Measurements from ENCODE around the gene FAM124A. TPM values are rescaled to one million over a fixed set of nuclear protein-coding genes. Genes with fewer than 3 reads are reported as not detected.

Gene FAM124A
- total and polyA plus RNA-seq, 2 donors, result 1.9 to 5.9 TPM

DNA sequence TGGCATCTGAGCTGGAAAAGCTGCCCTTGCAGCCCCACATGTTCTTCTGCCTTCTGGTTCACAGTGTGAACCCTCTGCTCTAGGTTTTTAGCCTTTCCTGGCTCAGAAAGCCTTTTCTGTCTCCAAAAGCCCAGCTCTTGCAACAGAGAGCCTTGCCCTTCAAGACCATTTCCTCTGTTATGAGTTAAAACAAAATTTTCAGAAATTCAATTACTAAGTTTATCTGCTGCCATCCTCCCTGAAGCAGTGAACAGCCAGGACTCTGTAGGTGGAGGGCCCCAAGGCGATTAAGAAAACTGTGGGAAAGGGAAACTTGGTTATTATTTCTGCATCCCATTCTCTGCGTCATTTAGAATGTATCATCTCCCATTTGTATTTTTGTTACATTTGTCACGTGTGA is 18.8 kb downstream of the FAM124A start:
- Histone ChIP-seq H3K4me1 (ENCODE audit: insufficient read depth) (no peaks in the 10 kb centered on the region), H3K4me3 (ENCODE audit: low read depth, low read length) (no peak overlapping the region), H3K27ac (ENCODE audit: low read depth) (no peak overlapping the region), H3K36me3 (ENCODE audit: insufficient read depth) (no peaks in the 10 kb centered on the region)
- 91% methylated on average over 3 of the region's 3 CpGs for WGBS
- no peak for DNase-seq (ENCODE audit: extremely low spot score)

DNA sequence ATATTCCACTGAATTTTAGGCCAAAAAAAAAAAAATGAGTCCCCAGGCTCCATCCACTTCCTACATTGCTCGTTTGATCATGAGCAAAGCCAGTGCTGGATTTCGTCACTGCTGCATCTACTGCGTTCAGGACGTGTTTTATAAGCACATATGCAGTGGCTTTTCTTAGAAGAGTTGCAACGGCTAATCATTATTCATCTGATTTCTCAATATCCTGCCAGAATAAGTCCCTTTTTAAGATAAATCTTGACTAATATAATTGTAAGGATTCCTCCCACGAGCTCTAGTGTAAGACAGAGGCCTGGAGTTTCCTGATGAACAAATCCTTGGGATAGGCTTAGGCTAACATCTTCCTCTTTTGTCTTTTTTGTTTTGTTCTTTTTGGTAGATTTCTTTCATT is 19.5 kb downstream of the FAM124A start:
- 70% methylated on average over 6 of the region's 6 CpGs for WGBS
- Histone ChIP-seq H3K36me3 (ENCODE audit: insufficient read depth) (no peaks in the 10 kb centered on the region), H3K4me1 (ENCODE audit: insufficient read depth) (no peaks in the 10 kb centered on the region), H3K27ac (ENCODE audit: low read depth) (no peak overlapping the region), H3K4me3 (ENCODE audit: low read depth, low read length) (no peak overlapping the region)
- DNase-seq (ENCODE audit: extremely low spot score), result no peak

GRCh38 chr13:51243227-51243626 is 21.0 kb downstream of the FAM124A start:
- no peak overlapping the region for H3K4me3 ChIP-seq (ENCODE audit: low read depth, low read length)
- no peak for DNase-seq (ENCODE audit: extremely low spot score)
- H3K4me1 ChIP-seq (ENCODE audit: insufficient read depth), result no peaks in the 10 kb centered on the region
- 87% methylated on average over 4 of the region's 4 CpGs for WGBS
- H3K36me3 ChIP-seq (ENCODE audit: insufficient read depth), result no peaks in the 10 kb centered on the region
- H3K27ac ChIP-seq (ENCODE audit: low read depth), result no peak overlapping the region

- H3K4me1 ChIP-seq (ENCODE audit: insufficient read depth), result no peaks in the 10 kb centered on the region
- no peak overlapping the region for H3K4me3 ChIP-seq (ENCODE audit: low read depth, low read length)
- no peak overlapping the region for H3K27ac ChIP-seq (ENCODE audit: low read depth)
- H3K36me3 ChIP-seq (ENCODE audit: insufficient read depth), result no peaks in the 10 kb centered on the region
- DNase-seq (ENCODE audit: extremely low spot score), result no peak
- WGBS, result 80% methylated on average over 8 of the region's 8 CpGs
Measured at GRCh38 chr13:51243832-51244231, 21.6 kb downstream of the FAM124A start.

- H3K4me1 ChIP-seq (ENCODE audit: insufficient read depth), result no peaks in the 10 kb centered on the region
- no peak for DNase-seq (ENCODE audit: extremely low spot score)
- no peak overlapping the region for H3K4me3 ChIP-seq (ENCODE audit: low read depth, low read length)
- 77% methylated on average over 14 of the region's 14 CpGs for WGBS
- no peaks in the 10 kb centered on the region for H3K36me3 ChIP-seq (ENCODE audit: insufficient read depth)
- H3K27ac ChIP-seq (ENCODE audit: low read depth), result no peak overlapping the region
Measured at GRCh38 chr13:51244637-51245405, 22.6 kb downstream of the FAM124A start.

GRCh38 chr13:51245583-51245982 is 23.4 kb downstream of the FAM124A start:
- H3K4me3 ChIP-seq (ENCODE audit: low read depth, low read length), result no peak overlapping the region
- H3K36me3 ChIP-seq (ENCODE audit: insufficient read depth), result no peaks in the 10 kb centered on the region
- DNase-seq (ENCODE audit: extremely low spot score), result no peak
- no peak overlapping the region for H3K27ac ChIP-seq (ENCODE audit: low read depth)
- H3K4me1 ChIP-seq (ENCODE audit: insufficient read depth), result no peaks in the 10 kb centered on the region
- WGBS, result 93% methylated on average over 2 of the region's 2 CpGs

GRCh38 chr13:51246025-51246417 is 23.8 kb downstream of the FAM124A start:
- Histone ChIP-seq H3K36me3 (ENCODE audit: insufficient read depth) (no peaks in the 10 kb centered on the region), H3K4me3 (ENCODE audit: low read depth, low read length) (no peak overlapping the region), H3K4me1 (ENCODE audit: insufficient read depth) (no peaks in the 10 kb centered on the region), H3K27ac (ENCODE audit: low read depth) (no peak overlapping the region)
- 44% methylated on average over 4 of the region's 4 CpGs for WGBS
- no peak for DNase-seq (ENCODE audit: extremely low spot score)

- no peak for DNase-seq (ENCODE audit: extremely low spot score)
- Histone ChIP-seq H3K27ac (ENCODE audit: low read depth) (no peak overlapping the region), H3K4me3 (ENCODE audit: low read depth, low read length) (no peak overlapping the region), H3K4me1 (ENCODE audit: insufficient read depth) (no peaks in the 10 kb centered on the region), H3K36me3 (ENCODE audit: insufficient read depth) (no peaks in the 10 kb centered on the region)
- WGBS, result 41% methylated on average over 17 of the region's 17 CpGs
Measured at GRCh38 chr13:51246418-51247277, 24.4 kb downstream of the FAM124A start.

DNA sequence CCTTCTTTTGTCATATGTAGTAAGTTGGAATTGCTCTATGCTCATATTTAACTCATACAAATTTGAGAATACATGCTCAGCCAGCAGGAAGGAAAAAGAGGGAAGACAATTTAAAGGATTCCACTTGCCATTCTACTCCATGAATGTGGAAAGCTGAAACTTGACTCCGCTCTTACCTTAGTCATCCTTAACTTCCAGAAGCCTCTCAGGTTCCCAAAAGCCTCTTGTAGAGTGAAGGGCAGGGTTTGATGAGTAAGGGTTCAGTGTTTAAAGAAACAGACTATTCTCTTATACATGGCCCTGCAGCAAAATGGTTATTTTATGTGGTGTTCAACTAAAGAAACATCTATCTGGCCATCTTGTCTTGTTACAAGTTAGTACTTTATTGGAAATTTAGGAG is 27.1 kb downstream of the FAM124A start:
- peaks cover 2% of the 10 kb centered on the region for H3K36me3 ChIP-seq (ENCODE audit: insufficient read depth)
- H3K4me3 ChIP-seq (ENCODE audit: low read depth, low read length), result no peak overlapping the region
- WGBS, result 100% methylated on average over 1 of the region's 1 CpG
- no peak overlapping the region for H3K27ac ChIP-seq (ENCODE audit: low read depth)
- no peak for DNase-seq (ENCODE audit: extremely low spot score)
- no peaks in the 10 kb centered on the region for H3K4me1 ChIP-seq (ENCODE audit: insufficient read depth)

DNA sequence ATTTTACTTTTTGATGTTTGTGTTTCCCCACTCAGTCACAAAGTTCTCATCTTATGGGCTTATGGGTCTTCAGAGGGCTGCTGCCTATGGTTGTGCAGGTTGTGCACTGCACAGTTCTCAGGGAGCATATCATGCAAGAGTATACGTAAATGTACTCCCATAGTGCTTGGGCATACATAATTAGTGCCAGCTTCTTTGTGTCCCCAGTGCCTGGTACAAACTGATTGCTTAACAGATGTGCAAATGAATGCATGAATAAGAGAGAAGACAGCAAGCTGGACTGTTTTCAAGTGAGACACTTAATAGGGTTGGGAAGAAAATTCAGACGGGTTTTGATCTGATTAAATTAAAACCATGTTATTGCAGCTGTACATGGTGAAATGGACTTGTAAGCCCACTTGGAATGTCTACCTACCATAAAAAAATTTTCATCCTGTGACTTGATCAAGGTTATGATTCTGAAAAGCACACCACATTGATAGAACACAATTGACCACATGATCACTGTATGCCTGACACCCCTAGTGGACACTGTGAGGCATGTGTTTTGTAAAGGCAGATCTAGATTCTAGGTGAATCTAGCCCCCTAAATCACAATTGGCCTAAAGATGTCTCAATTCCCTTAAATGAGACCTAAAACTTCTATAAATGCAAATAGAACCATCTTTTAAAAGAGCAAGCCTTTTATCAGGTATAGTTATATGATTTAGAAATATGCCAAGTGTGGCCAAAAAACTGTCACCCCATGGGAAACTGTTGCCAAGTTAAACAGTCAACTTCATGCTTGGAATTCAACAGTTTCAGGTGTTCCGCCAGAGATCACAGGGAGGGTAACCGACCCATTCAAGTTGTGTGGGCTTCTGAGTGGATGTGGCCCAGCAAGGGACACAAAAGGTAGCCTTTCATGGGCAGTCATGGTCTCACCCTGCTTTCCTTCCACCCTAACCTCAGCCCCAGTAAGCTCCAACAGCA is 27.9 kb downstream of the FAM124A start:
- H3K36me3 ChIP-seq (ENCODE audit: insufficient read depth), result peaks cover 2% of the 10 kb centered on the region
- no peaks in the 10 kb centered on the region for H3K4me1 ChIP-seq (ENCODE audit: insufficient read depth)
- H3K27ac ChIP-seq (ENCODE audit: low read depth), result no peak overlapping the region
- no peak for DNase-seq (ENCODE audit: extremely low spot score)
- no peak overlapping the region for H3K4me3 ChIP-seq (ENCODE audit: low read depth, low read length)
- 88% methylated on average over 4 of the region's 4 CpGs for WGBS

- Histone ChIP-seq H3K27ac (ENCODE audit: low read depth) (no peak overlapping the region), H3K4me3 (ENCODE audit: low read depth, low read length) (no peak overlapping the region), H3K4me1 (ENCODE audit: insufficient read depth) (no peaks in the 10 kb centered on the region), H3K36me3 (ENCODE audit: insufficient read depth) (peaks cover 2% of the 10 kb centered on the region)
- 97% methylated on average over 31 of the region's 31 CpGs for WGBS
- DNase-seq (ENCODE audit: extremely low spot score), result no peak
Measured at GRCh38 chr13:51251480-51251879, 29.3 kb downstream of the FAM124A start.

DNA sequence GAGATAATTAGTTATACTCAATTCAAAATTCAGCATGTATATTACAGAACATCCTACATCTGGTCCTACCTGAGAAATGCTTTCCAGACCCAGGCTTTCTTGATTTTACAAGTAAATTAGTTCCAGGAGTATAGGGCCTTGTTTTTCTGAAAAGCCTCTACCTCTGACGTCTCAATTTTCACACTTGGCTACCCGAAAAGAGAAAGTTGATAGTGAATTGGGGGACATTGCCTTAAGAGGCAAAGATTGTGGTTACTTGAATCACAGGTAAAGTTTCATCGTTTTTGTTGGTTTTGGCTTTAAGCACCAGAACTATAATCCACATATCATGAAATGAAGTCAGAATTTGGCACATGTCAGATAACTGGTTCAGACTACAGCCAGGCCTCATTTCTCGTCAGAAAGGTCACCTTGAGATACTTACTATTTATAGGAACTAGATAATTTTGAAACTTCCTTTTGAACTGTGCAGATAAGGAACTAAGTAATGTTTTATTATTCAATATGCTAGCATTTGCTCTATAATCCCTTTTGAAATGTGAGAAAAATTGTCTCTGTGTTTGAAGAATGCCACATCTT is 30.8 kb downstream of the FAM124A start:
- WGBS, result 49% methylated on average over 4 of the region's 4 CpGs
- H3K36me3 ChIP-seq (ENCODE audit: insufficient read depth), result peaks cover 2% of the 10 kb centered on the region
- H3K27ac ChIP-seq (ENCODE audit: low read depth), result no peak overlapping the region
- no peak for DNase-seq (ENCODE audit: extremely low spot score)
- H3K4me1 ChIP-seq (ENCODE audit: insufficient read depth), result no peaks in the 10 kb centered on the region
- no peak overlapping the region for H3K4me3 ChIP-seq (ENCODE audit: low read depth, low read length)

- Histone ChIP-seq H3K27ac (ENCODE audit: low read depth) (no peak overlapping the region), H3K4me3 (ENCODE audit: low read depth, low read length) (no peak overlapping the region), H3K36me3 (ENCODE audit: insufficient read depth) (peaks cover 2% of the 10 kb centered on the region), H3K4me1 (ENCODE audit: insufficient read depth) (no peaks in the 10 kb centered on the region)
- DNase-seq (ENCODE audit: extremely low spot score), result no peak
- 98% methylated on average over 1 of the region's 1 CpG for WGBS
Measured at GRCh38 chr13:51255556-51255955, 33.4 kb downstream of the FAM124A start.

Data from urinary bladder (tissue), 4 donors.